ENCODE results near the gene PPP4C. TPM values are rescaled to one million over a fixed set of nuclear protein-coding genes. Genes with fewer than 3 reads are reported as not detected.

Gene PPP4C
- total RNA-seq, 1 donor from 2014 or later: 141 TPM

GRCh38 chr16:30085247-30085646 is 9.5 kb downstream of the PPP4C start:
- H3K4me1 Mint-ChIP-seq: peaks cover 3% of the 10 kb centered on the region
- no peaks in the 10 kb centered on the region for H3K9me3 Mint-ChIP-seq
- peaks cover 13% of the 10 kb centered on the region for H3K36me3 Mint-ChIP-seq (ENCODE audit: low read depth)
- no peak for TF ChIP-seq CTCF (conservative IDR thresholded peaks at IDR 0.05)
- H3K27ac Mint-ChIP-seq (ENCODE audit: unreplicated experiment): no peak overlapping the region
- no peak for DNase-seq (ENCODE audit: low read depth, low spot score)
- peaks cover 2% of the 10 kb centered on the region for H3K27me3 Mint-ChIP-seq (ENCODE audit: low read depth)
- no peak overlapping the region for H3K4me3 Mint-ChIP-seq

- DNase-seq (ENCODE audit: low read depth, low spot score): no peak
- Mint-ChIP-seq H3K9me3 (no peaks in the 10 kb centered on the region), H3K4me3 (no peak overlapping the region), H3K36me3 (ENCODE audit: low read depth) (peaks cover 13% of the 10 kb centered on the region), H3K27me3 (ENCODE audit: low read depth) (peaks cover 2% of the 10 kb centered on the region), H3K4me1 (peaks cover 6% of the 10 kb centered on the region), H3K27ac (ENCODE audit: unreplicated experiment) (no peak overlapping the region)
- TF ChIP-seq CTCF (conservative IDR thresholded peaks at IDR 0.05): no peak
Observed at GRCh38 chr16:30085820-30086219, 10.0 kb downstream of the PPP4C start.

DNA sequence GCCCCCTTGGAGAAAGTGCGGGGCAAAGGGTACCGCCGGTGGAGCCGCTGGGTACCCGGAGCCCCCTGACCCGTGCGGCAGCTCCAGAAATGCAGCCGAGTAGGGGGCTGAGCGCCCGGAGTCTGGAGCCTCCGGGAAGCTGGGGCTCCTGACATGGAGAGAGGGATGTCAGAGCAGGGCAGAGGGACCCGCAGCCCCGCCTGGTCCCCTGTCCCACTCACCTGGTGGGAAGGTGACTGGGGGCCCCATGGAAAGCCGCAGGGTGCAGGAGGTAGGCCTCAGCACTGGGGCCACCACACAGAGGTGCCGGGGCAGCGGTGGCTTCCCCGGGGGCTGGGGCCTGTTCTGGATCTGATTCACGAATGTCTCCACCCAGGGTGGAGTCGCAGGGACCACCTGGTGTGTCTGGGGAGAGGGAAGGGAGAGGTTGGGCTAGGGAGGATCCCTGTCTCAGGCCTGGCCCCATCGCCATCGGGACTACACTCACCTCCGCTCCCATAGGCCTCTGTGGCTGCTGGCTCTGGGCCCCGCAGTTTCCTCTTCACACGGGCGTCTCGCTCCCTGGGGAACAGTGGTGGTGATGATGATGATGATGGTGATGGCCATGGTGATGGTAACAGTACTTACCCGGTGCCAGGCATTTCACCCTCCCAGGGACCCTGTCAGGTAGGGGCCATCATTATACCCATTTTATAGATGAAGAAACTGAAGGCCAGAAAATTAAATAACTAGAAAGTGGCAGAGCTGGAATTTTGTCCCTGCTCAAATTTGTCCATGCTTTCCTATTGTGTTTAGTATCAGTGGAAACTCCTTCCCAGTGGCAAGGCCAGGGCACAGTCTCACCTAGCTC is 10.7 kb downstream of the PPP4C start:
- Mint-ChIP-seq H3K4me3 (no peak overlapping the region), H3K27ac (ENCODE audit: unreplicated experiment) (no peak overlapping the region), H3K9me3 (no peaks in the 10 kb centered on the region), H3K4me1 (peaks cover 6% of the 10 kb centered on the region), H3K27me3 (ENCODE audit: low read depth) (peaks cover 2% of the 10 kb centered on the region), H3K36me3 (ENCODE audit: low read depth) (peaks cover 13% of the 10 kb centered on the region)
- TF ChIP-seq CTCF (conservative IDR thresholded peaks at IDR 0.05): no peak
- no peak for DNase-seq (ENCODE audit: low read depth, low spot score)

GRCh38 chr16:30087181-30087898 is 11.5 kb downstream of the PPP4C start:
- H3K4me1 Mint-ChIP-seq: peaks cover 14% of the 10 kb centered on the region
- H3K27ac Mint-ChIP-seq (ENCODE audit: unreplicated experiment): no peak overlapping the region
- H3K36me3 Mint-ChIP-seq (ENCODE audit: low read depth): peaks cover 11% of the 10 kb centered on the region
- no peak for TF ChIP-seq CTCF (conservative IDR thresholded peaks at IDR 0.05)
- no peak for DNase-seq (ENCODE audit: low read depth, low spot score)
- H3K9me3 Mint-ChIP-seq: no peaks in the 10 kb centered on the region
- peak overlapping the region; percentile 57 for H3K4me3 Mint-ChIP-seq
- peaks cover 2% of the 10 kb centered on the region for H3K27me3 Mint-ChIP-seq (ENCODE audit: low read depth)

DNA sequence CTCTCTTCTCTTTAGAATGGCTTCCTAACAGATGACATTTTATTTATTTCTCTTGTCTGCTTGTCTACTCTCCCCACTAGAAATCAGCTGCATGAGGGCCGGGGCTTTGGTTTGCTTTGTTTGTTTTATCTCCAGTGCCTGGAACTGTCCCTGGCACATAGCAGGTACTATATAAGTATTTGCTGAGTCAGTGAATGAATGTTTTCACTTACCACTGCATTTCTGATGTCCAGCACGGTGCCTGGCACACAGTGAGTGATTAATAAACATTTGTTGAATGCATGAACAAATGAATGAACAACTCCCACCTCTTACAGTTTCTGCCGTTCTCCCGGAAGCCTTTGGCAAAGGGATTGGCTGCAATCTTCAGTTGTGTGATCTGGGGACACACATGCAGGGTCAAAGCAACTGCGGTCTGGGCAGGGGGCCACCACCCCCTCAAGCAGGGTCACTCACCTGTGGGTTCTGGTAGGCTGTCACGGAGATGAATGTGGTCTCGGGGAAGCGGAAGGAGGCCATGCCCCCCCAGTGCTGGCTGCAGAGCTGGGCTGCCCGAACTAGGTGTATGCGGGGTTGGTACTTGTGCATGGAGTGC is 12.5 kb downstream of the PPP4C start:
- H3K27ac Mint-ChIP-seq (ENCODE audit: unreplicated experiment): no peak overlapping the region
- no peaks in the 10 kb centered on the region for H3K9me3 Mint-ChIP-seq
- no peak for DNase-seq (ENCODE audit: low read depth, low spot score)
- TF ChIP-seq CTCF (conservative IDR thresholded peaks at IDR 0.05): no peak
- peaks cover 7% of the 10 kb centered on the region for H3K36me3 Mint-ChIP-seq (ENCODE audit: low read depth)
- H3K27me3 Mint-ChIP-seq (ENCODE audit: low read depth): peaks cover 2% of the 10 kb centered on the region
- H3K4me1 Mint-ChIP-seq: peaks cover 21% of the 10 kb centered on the region
- peak overlapping the region; percentile 49 for H3K4me3 Mint-ChIP-seq
